AG09309 (cell line): ENCODE measurements around the gene SIDT1.

Experiments used
- DNase-seq: peaks from one replicate; pipeline ENCODE4 v3.0.0-alpha.2; 2010; ENCODE audit warnings: low read depth
- H3K4me3 ChIP-seq: 2 replicates; pipeline ENCODE4 v1.5.1; 2011; ENCODE audit warnings: mild to moderate bottlenecking, low read depth, low read length, moderate library complexity; ENCODE audit not compliant: control insufficient read depth
- CTCF ChIP-seq: IDR thresholded peaks from 2 replicates; pipeline ENCODE4 v1.5.1; 2011; ENCODE audit warnings: mild to moderate bottlenecking, low read depth, low read length, inconsistent platforms; ENCODE audit not compliant: insufficient read depth, control insufficient read depth; ENCODE audit errors: missing control alignments

SIDT1 gene

GRCh38 chr3:113531826-113532697 lies at the start of gene SIDT1:
TSS of gene SIDT1 (plus strand) at chr3:113532555. CDS start at chr3:113533022, 467 bp downstream.
- DNase-seq = no peak
- no peak for TF ChIP-seq CTCF
- H3K4me3 ChIP-seq = peak within 1 kb of the TSS; percentile 33

GRCh38 chr3:113485161-113485609 lies 47.2 kb upstream of the SIDT1 start:
- TF ChIP-seq CTCF = no peak
- no peak for DNase-seq
- no peak overlapping the region for H3K4me3 ChIP-seq

DNA sequence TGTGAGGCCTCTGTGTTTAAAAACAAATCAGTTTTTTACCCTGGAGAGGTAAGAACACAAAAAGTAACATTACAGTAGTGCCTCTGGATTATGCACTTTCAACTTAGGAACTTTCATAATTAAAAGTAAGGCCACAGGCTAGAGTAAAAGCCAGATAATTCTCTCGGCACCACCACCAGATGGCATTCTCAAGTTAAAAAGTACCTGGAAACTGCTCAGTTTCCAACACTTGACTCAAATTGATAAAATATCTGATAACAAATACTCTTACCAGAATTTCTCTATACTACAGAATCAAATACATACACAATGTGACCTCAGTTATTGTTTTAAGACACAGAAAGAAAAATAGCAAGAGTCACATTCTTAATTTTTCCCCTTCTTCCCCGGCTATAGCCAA lies 37.3 kb upstream of the SIDT1 start:
- DNase-seq = no peak
- TF ChIP-seq CTCF = peak; percentile 44
- no peak overlapping the region for H3K4me3 ChIP-seq

- DNase-seq = no peak
- no peak overlapping the region for H3K4me3 ChIP-seq
- no peak for TF ChIP-seq CTCF
Measured at GRCh38 chr3:113496924-113497323, 35.4 kb upstream of the SIDT1 start.

DNA sequence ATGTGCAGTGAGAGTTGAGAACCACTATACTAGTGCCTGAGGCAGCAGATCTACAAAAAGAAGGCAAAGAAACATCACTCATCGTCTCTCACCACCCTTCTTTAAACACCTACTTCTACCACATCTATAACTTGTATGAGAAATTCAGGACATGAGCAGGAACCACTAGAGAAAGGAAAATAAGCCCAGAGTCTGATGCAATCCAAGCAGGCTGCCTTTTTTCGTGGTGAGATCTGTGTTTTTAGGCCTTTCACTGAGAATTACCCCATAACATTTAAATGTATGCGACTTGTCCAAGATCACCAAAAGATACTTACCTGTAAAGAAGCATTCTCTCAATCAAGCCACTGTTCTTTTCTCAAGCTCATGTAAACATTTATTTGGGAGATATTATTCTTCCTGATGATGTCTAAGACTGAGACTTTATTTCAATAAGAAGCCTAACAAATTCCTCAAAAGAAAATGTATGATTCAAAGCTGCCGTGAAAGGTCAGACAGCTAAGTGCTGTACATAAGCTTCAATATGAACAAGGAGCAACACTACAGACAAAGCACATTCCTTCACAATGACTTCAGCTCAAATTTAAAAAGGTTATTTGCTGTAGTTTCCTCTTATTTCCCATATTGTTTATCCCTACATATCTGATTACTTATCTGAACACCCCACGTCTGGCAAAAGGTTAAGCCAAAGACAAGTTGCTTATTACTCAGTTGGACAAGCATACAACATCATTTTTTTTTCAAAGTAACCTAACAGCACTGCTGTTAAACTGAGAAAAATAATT lies 33.9 kb upstream of the SIDT1 start:
- DNase-seq = no peak
- no peak for TF ChIP-seq CTCF
- no peak overlapping the region for H3K4me3 ChIP-seq

DNA sequence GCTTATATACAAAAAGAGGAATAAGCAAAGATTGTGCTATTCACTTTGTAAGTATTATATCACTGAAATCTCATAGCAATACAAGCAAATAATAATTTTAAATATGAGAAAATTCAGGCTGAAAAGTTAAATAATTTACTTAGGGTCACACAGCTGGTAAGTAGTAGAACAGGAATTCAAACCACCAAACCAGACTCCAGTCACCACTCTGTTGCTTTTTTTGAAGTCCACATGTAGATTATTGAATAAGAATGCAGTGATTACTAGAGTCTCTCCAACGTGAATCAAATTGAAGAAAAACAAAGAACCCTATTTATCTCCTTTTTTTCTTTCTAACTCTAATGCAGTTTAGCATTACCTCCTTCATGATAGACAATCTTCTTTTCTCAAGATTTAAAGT lies 33.3 kb upstream of the SIDT1 start:
- H3K4me3 ChIP-seq = no peak overlapping the region
- TF ChIP-seq CTCF = no peak
- no peak for DNase-seq
